HG03175 (cell line): ENCODE measurements around the gene ARPP19.
"Not testable (repeated sequence)": the region's sequence is repeated elsewhere in the genome, so short reads cannot be mapped to it uniquely, and the experiment has no call there.

Experiments
- ATAC-seq: cut with Tn5 transposase; IDR thresholded peaks from one replicate; pipeline ENCODE4 v1.9.1; 2021; ENCODE audit warnings: mild to moderate bottlenecking, moderate library complexity; ENCODE audit not compliant: unreplicated experiment

ARPP19 gene

DNA sequence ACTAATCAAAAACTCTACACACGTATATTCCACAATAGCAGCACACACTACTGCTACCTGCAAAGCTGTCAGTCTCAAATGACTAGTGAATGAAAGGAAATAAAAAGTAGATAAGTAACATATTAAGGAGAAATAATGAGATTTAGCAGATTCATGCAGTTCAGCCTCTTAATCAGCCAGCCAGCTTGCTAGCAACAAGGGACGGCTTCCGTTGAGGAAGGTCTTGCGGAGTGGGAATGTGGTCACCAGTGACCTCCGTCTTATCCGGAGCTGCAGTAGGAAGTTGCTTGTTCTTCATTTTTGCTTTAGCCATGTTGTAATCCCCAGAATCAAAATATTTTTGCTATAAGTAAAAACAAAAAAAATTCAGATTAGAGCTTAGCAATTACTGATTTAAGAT lies 17.1 kb downstream of the ARPP19 start:
- ATAC-seq: no peak

DNA sequence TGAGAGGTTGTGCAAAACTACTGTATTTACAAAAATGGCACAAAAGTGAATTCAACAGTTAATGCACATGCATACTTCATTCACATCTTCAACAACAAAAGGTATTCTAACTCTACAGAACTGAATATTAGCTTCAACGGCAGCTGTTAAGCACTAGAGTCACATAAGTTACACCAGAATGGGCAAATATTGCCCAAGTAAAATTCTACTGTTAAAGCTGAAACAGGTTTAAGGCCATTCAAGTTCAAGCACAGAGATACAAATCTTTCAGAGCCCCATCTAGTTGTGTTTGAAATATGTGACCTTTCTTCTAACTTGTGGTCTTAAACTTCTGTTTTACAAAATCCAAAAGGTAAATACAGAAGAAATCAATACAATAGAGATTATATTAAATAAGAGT lies 17.6 kb downstream of the ARPP19 start:
- ATAC-seq: not testable (repeated sequence)

DNA sequence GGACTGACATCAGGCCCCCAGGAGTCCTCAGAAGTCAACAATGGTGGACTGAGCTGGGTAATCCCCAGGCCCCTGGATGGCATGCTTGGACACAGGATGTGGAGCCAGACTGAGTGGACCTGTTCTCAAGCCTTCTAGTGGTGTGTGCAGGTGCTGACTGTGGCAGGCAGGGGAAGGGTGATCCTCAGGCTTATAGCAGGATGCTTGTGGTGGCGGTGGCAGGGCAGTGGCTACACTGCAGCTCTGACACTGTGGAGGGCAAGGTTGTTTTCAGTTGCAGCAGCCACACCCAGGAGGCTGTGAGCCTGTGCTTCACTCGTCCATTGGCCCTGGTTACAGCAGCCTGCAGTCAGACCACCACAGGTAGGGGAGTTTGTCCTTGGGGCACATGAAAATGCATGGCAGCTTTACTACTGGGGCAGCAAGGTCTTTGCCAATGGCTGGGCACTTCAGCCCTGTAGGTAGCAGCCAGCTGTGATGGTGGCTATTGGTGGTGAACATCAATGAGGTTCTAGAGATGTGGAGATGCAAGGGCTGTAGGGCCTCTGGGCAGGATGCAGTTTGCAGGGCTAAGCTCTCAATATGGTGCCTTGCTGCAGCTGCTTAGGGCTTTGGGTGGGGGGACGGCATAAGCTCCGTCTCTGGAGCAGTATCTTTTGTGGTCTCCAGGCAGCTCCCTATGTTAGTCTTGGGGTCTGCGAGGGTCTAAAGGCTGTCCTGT lies 22.6 kb downstream of the ARPP19 start:
- ATAC-seq: no peak

DNA sequence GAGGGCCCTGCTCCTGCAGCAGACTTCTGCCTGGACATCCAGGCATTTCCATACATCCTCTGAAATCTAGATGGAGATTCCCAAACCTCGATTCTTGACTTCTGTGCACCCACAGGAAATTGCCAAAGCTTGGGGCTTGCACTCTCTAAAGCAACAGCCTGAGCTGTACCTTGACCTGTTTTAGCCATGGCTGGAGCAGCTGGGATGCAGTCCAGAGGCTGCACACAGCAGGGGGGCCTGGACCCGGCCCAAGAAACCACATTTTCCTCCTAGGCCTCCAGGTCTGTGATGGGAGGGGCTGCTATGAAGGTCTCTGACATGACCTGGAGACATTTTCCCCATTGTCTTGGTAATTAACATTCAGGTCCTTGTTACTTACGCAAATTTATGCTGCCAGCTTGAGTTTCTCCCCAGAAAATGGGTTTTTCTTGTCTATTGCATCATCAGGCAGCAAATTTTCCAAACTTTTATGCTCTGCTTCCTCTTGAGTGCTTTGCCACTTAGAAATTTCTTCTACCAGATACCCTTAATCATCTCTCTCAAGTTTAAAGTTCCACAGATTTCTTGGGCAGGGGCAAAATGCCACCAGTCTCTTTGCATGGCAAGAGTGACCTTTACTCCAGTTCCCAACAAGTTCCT lies 28.3 kb downstream of the ARPP19 start:
- ATAC-seq: no peak

DNA sequence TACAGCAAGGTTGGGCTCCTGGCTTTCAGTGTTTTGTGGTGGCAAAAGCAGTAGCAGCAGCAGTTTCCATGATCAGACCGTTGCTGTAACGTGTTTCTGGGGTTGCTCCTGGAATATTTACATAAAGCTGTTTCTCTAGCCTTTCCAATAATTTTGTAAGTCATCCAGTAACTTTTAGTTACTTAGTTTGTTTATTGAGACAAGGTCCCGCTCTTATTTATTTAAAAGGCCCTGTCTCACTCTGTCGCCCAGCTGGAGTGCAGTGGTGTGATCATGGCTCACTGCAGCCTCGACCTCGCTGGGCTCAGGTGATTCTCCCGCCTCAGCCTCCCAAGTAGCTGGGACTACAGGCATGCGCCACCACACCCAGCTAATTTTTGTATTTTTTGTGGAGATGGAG lies 31.4 kb downstream of the ARPP19 start:
- no peak for ATAC-seq

DNA sequence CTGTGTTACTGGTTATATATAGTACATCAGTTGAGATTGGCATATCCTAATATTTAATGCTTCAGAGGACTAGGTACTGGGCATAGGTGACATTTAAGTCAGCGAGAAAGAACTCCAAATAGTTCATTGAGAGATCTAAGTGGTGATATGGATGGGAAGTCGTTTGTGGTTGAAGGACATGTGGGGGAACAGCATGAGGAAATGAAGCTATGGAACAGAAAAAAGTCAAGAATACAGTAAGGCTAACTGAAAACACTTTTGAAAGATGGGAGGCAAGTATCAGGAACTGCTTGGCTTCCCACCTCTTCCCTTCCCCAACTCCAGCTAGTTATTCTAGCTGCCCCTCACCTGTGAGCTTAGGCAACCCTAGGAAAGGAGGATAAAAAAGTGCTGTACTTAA lies 36.4 kb downstream of the ARPP19 start:
- ATAC-seq: no peak

DNA sequence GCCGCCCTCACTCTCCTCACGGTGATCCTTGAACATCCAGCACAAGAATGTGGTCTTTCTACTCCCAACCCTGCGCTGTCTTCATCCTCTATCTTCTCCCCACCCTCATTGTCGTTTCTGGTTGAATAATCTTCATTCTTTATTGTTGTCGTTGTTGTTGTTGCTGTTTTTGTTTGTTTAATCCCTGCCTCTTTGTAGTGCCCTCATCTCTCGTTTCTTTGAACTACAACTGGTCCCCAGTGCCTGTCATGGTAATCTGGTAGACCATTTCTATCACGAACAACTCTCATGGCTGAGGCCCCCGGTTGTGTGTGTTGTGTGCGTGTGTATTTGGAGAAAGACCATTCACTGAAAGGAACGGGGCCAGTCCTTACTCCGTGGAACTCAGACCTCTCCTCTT lies 38.9 kb downstream of the ARPP19 start:
- no peak for ATAC-seq

DNA sequence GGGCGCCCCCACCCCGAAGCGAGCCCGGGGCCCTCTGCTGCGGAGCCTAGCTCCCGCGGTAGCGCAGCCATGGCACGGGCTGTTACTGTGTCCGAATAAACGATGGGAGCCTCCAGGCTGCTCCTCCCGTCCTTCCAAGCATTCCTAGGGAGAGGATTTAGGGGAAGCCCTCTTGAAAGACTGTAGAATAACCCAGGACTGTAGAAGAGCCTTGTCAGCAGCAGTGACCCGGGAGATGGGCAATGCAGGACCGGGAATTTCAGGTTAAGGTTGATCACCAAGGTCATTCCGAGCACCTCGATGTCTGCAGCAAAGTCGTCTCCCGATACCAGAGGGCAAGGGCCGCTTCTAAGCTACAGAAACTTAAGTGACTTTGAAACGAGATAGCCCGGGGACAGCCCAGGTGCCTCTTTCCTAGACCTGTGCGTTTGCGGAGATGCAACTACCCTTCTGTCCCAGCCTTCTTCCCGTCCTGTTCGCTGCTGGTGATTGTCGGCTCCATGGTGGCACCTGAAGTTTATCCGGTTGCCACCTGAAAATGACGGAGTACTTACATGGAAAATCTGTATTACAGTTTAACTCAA lies 39.4 kb downstream of the ARPP19 start:
- ATAC-seq: peak; percentile 5

DNA sequence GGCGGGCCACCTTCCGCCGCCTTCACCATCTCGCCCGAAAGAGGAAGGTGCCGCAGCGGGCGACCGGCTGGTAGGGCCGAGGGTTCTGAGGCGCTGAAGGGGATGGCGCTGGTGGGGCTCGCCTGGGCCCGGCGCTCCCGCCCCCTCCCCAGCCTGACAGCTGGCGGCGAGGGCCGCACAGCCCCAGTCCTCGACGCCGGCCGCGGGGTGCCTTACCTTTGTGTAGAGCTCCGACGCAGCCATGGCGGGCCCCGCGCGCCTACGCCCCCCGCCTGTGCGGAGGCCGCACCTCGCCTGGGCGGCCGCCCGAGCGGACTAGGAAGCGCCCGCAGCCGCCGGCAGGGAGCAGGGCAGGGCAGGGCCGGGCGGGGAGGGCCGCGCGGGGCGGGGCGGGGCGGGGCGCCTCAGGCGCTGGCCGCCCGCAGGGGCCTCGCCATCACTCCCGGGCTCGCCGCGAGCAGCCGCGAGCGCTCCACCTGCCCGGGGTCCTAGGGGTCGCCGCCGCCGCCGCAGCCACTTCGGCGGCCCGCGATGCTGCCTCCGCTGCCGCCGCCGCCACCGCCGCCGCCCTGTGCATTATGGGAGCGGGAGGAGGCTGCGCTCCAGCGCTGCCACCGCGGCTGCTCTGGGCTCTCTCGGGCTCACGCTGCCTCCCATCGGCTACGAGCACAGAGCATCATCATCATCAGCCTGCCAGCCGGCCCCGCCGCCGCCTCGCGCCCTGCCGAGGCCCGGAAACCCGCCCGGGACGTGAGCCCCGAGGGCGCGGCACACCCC lies 40.1 kb downstream of the ARPP19 start, which contains the start of gene MYO5A:
TSS of gene MYO5A (minus strand) at position 317 of the 777 bp plus-strand sequence. CDS start at position 243, 74 bp downstream.
- ATAC-seq: peak; percentile 86

DNA sequence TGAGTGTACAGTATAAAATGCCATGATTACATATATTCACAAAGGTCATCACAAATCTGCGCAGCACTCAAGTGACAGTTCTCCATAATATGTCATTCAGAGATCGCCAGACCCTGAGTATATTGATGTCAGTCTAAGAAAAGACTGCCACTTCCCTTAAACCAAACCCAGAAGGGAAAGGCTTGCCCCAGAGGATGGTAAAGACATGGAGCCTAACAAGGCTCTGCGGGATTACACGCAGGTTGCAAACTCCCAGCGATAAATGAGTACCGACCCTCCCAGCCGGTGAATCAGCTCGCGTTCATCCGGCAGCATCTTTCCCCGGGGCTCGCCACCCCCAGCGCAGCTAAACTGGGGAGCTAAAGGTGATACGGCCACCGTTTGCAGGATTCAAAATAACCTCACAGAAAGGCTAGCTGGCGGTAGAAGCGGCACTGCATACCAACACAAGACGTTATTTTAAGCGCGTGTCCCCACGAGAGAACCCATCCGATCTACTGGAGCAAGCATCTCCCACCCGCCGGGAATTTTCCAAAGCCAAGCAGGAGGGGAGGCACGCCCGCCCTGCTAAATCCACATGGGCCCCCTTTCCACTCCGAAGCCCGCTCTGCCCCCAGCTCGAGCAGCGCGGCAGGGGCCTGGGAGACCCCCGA lies 40.8 kb downstream of the ARPP19 start:
- ATAC-seq: peak; percentile 2

DNA sequence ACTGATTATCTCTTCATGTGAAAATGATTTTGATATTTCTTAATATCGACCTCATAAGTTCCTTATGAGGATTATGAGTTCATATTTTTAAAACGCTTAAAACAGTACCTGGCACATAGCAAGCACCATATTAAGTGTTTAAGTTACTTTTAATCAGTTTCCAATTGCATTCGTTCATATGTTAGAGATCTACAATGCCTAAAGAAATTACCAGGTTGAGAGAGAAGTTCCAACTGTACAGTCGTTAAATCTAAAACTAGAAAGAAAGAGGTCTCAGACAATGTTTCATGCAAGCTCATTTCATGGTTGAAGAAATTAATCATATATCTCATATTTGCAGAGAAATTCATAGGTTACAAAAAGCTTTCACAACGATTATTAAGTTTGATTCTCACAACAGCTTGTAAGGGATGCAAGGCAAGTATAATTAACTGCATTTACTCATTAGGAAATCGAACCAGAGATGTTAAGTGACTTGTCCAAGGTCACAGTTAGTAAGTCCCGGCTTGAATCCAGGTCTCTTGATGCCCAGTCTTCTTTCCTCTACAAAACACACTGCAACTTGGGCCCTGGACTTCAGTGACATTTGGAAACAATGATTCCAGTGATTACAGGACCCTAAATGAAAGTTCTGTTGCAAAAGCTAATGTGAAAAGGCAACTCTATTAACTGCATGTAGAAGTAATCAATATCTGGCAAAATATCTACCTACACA lies 41.5 kb downstream of the ARPP19 start:
- ATAC-seq: no peak

DNA sequence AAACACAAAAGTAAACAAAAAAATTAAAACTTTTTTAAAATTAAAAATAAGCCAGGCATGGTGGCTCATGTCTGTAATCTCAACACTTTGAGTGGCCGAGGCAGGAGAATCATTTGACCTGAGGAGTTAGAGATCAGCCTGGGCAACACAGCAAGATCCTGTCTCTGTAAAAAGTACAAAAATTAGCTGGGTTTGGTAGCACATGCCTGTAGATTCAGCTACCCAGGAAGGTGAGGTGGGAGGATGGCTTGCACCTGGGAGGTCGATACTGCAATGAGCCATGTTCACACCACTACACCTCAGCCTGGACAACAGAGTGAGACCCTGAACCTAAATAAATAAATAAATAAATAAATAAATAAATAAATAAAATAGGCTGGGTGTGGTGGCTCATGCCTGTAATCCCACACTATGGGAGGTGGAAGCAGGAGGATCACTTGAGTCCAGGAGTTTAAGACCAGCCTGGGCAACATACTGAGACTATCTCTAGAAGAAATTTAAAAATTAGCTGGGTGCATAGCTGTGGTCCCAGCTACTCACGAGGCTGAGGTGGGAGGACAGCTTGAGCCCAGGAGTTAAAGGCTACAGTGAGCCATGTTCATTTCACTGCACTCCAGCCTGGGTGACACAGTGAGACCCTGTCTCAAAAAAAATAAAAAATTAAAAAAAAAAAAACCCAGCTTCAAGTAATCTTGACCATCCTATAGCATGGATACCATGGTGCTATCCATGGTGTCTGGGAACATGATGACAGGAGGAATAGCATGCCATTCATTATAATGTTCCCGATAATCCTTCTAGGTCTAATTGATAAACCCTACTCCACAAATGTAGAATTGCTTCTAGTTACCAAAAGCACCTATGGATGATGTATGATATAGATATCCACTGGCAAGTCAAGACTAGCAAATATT lies 44.4 kb downstream of the ARPP19 start:
- ATAC-seq: no peak

DNA sequence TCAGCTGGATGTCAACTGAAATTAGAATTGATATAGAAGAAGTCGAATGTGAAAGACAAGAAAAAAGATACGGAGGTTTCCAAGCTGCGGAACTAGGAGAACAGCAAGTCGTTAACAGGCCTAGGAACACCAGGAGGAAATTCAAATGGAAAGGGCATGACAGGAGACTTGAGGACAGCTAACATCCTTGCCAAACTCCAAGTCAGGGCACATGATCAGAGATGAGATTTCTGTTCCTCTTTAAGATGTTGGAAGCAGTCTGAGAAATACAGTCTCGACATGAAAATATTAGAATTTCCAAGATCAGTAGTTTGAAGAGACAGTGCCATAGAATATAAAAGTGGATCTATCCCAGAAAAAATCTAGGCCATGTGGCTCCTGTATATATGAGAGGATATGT lies 45.2 kb downstream of the ARPP19 start:
- ATAC-seq: no peak

DNA sequence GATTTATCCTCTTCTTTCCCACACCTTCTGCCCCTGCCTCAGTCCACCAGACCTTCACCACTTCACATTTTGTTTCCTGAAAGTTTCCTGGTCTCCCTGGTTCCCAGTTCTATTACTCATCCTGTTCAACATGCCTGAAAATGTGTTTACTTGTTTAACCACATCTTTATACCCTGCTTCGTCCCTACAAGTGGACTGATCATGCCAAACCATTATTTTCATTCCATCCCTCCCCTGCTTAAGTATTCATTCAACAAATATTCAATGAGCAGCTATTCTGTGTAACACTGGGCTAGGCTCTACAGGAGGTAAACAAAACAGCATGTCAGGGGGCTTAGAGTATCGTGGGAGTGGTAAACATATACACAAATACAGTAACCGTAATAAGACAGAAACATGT lies 45.6 kb downstream of the ARPP19 start:
- ATAC-seq: no peak

DNA sequence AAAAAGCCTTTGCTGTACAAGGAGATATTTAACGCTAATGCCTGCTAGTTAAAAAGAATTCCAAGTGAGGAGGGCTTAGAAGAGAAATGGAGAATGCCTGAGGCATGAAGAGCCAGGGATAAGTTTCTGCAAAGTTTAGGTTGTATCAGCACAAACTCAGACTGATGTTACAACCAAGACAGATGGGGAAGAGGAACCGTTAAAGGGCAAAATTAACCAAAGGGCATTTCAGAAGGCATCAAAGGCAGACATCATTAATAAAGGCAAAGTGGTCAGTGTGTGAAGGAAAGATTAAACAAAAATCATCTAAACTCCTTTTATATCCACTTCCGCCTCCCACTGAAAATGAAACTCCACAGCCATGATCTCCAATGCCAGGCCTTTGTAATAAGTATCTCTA lies 47.1 kb downstream of the ARPP19 start:
- no peak for ATAC-seq

DNA sequence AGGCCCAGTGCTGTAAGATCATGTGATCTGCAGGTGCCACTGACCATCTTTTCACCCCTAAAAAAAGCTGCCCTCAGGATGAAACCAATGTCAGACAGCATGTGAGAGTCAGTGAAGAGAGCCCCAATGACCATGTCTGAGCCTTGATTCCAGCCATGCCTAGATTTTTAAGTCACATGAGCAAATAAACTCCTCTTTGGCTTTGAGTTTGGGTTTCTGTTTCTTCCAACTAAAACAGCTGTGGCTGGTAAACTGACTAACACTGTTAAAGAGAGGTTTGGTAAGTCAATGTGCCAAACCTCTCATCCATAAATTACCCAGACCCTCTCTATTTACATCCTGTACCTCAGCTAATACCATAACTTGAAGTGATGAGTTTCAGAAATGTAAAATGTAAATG lies 48.4 kb downstream of the ARPP19 start:
- no peak for ATAC-seq

DNA sequence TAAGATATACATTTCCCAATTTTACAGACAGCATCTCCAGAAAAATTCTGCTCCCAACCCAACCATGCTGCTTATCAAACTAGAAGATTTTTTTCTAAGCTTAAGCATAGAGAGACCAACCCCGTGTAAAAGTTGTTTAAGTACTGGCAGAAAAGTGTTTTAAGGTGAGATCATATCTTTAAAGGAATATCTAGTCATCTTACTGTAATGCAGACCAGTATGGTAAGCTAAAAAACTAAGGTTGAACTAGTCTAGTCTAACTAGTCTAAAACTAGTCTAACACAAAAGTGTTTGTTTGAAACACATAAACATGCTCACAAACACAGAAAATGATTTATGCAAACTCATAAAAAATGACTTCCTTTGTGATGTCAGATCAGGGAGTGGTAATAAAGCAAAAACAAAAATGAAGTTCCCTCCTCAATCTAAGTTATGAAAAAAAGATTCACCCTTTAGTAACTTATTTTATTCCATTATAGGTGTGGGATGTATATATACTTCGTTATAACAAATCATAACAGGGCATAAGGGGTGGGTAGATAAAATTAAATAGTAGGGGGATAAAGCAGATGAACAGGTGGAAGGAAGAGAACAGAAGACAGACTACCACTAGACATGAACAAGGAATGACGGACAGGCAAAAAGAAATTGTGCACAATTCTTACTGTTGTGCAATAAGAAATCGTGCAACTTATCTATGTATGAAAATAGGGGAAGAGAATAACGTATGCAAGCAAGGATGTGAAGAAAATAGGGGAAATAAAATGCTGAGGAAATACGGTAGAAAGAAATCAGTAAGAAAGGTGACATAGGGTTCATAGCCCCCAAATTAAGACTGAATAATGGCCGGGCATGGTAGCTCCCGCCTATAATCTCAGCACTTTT lies 50.1 kb downstream of the ARPP19 start:
- no peak for ATAC-seq

DNA sequence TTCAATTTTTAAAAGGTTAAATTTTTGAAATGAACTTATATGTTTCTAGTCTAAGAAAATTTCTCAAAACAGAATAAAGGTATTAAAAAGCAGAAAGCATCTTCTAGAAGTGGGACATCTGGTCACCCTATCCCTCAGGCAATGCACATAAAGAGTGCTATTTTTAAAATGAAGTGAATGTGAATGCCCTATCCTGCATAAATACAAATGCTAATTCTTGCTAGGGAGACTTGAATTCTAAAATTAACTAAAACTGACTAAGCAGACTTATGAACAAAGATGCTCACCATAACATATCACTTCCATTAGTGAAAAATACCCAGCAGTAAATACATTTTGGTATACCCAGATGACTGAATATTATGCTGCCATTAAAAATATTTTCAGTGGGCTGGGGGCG lies 51.8 kb downstream of the ARPP19 start:
- no peak for ATAC-seq
